GM10847 (cell line): ENCODE results near the gene MEIOSIN.

ENCODE experiments used
- POLR2A ChIP-seq: IDR thresholded peaks from 2 replicates; pipeline ENCODE4 v1.6.1; 2011; ENCODE audit not compliant: insufficient read length; ENCODE audit errors: extremely low read depth

Gene MEIOSIN

GRCh38 chr19:45761714-45762113 is 28.5 kb downstream of the MEIOSIN start:
- TF ChIP-seq POLR2A = no peak

GRCh38 chr19:45762870-45763631 is 29.8 kb downstream of the MEIOSIN start:
- no peak for TF ChIP-seq POLR2A

- TF ChIP-seq POLR2A = no peak
Observed at GRCh38 chr19:45763691-45764294, 30.6 kb downstream of the MEIOSIN start.

GRCh38 chr19:45764475-45764874 is 31.2 kb downstream of the MEIOSIN start:
- TF ChIP-seq POLR2A = no peak

GRCh38 chr19:45764945-45765701 is 31.9 kb downstream of the MEIOSIN start:
- TF ChIP-seq POLR2A = no peak

- no peak for TF ChIP-seq POLR2A
Observed at GRCh38 chr19:45765702-45766295, 32.6 kb downstream of the MEIOSIN start.

GRCh38 chr19:45766296-45766868 is 33.1 kb downstream of the MEIOSIN start:
- TF ChIP-seq POLR2A = no peak

- no peak for TF ChIP-seq POLR2A
Observed at GRCh38 chr19:45766869-45767346, 33.7 kb downstream of the MEIOSIN start.

GRCh38 chr19:45767410-45767880 is 34.2 kb downstream of the MEIOSIN start:
- TF ChIP-seq POLR2A = no peak

- TF ChIP-seq POLR2A = peak; percentile 22
Observed at GRCh38 chr19:45767881-45768654, 34.8 kb downstream of the MEIOSIN start.

- no peak for TF ChIP-seq POLR2A
Observed at GRCh38 chr19:45768655-45768983, 35.4 kb downstream of the MEIOSIN start.

- TF ChIP-seq POLR2A = peak; percentile 20
Observed at GRCh38 chr19:45768984-45769782, 35.9 kb downstream of the MEIOSIN start, which contains the start of gene SIX5. Gene SIX5 (minus strand): TSS chr19:45769252. CDS start chr19:45768844, 408 bp downstream.

GRCh38 chr19:45769821-45770191 is 36.6 kb downstream of the MEIOSIN start:
- no peak for TF ChIP-seq POLR2A
